Measurements from ENCODE around the gene KRTAP4-1.
"Not testable (repeated sequence)": the region's sequence is repeated elsewhere in the genome, so short reads cannot be mapped to it uniquely, and the experiment has no call there.

The KRTAP4-1 gene

DNA sequence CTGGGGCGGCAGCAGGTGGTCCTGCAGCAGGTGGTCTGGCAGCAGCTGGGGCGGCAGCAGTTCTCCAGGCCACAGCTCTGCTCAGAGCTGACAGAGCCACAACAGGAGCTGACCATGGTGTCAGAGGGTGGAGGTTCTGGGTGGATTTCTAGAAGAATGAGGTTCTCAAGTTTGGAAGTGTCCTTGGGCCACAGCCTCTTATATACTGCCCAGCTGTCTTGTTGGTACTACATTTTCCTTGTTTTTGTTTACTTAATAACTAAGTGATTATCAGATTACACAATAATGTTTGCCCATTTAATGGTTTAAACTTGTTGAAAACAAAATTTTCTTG lies 35.1 kb downstream of the KRTAP4-1 start, which contains the start of gene KRTAP4-5:
KRTAP4-5 (minus strand) TSS at position 174 of the 334 bp plus-strand sequence; CDS start at position 116, 58 bp downstream.
- Mint-ChIP-seq H3K27ac (no peak within 1 kb of the TSS), H3K27me3 (no peaks in the 10 kb centered on the region), H3K4me3 (no peak within 1 kb of the TSS), H3K36me3 (no peaks in the 10 kb centered on the region), H3K9me3 (ENCODE audit: low read depth) (no peaks in the 10 kb centered on the region), H3K4me1 (ENCODE audit: low read depth) (no peaks in the 10 kb centered on the region)

DNA sequence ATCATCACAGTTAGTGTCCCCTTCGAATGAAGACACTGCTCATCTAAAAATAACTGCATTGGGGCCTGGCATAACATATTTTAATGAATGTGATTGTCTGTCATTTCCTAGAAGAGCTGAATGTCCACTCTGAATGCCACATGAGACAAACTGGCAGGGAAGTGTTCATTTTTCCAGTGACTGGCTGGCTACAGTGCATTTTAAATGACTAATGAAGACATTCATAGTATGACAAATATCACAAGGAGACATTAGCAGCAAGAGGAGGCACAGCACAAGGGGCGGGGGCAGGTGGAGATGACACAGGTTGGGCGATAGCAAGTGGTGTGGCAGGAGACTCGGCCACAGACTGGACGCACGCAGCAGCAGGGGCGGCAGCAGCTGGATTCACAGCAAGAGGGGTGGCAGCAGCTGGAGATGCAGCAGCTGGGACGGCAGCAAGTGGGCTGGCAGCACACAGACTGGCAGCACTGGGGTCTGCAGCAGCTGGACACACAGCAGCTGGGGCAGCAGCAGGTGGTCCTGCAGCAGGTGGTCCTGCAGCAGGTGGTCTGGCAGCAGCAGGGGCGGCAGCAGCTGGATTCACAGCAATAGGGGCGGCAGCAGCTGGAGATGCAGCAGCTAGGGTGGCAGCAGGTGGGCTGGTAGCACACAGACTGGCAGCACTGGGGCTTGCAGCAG lies 35.6 kb downstream of the KRTAP4-1 start:
- not testable (repeated sequence) for H3K4me3 Mint-ChIP-seq; H3K27ac Mint-ChIP-seq; H3K36me3 Mint-ChIP-seq; H3K27me3 Mint-ChIP-seq; H3K9me3 Mint-ChIP-seq (ENCODE audit: low read depth); H3K4me1 Mint-ChIP-seq (ENCODE audit: low read depth)

DNA sequence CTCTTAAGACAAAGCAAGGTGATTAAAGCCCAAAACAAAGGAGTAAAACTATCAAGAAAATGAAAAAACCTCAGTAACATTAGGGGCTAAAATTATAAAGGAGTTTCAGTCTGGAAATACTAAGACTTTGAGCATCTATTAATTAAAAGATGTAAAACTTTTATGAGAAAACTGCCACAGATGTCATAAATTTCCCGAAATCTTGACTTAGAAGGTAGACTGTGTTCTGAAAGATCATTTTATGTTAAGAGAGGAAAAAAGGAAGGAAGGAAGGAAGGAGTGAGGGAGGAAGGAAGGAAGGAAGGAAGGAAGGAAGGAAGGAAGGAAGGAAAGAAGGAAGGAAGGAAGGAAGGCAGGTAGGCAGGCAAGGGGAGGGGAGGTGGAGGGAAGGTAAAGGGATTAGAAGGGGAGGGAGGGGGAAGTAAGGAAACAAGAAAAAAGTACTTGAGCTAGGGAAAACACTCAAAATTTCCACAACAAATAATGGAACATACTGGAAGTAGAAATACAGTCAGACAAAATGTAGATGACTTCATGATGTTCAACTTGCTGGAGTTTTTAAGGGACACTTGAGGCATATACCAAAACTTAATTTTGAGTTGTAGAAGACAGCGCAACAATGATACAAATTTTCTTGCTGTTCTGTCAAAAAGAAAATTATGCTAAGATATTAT lies 37.0 kb downstream of the KRTAP4-1 start:
- Mint-ChIP-seq H3K36me3 (peaks cover 7% of the 10 kb centered on the region), H3K9me3 (ENCODE audit: low read depth) (peaks cover 10% of the 10 kb centered on the region), H3K4me1 (ENCODE audit: low read depth) (no peaks in the 10 kb centered on the region), H3K4me3 (no peak overlapping the region), H3K27me3 (no peaks in the 10 kb centered on the region), H3K27ac (no peak overlapping the region)

DNA sequence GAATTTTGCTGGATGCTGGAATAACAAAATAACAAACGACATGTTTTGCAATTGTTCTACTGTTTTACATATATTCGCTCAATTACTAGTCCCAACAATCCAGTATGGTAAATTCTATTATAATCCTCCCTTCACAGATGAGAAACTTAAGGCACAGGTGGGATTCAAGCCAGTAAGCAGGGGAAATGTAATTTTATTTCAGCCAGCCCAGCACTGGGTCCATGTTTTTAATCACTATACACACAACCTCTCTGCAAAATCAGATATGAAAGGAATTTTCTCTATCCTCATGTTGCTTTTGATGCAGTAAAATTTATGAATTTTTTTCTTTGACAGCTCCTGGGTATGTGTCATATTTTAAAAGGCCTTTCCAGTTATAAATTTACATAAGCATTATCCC lies 39.5 kb downstream of the KRTAP4-1 start:
- Mint-ChIP-seq H3K36me3 (peaks cover 16% of the 10 kb centered on the region), H3K4me1 (ENCODE audit: low read depth) (no peaks in the 10 kb centered on the region), H3K27ac (no peak overlapping the region), H3K9me3 (ENCODE audit: low read depth) (peaks cover 21% of the 10 kb centered on the region), H3K27me3 (no peaks in the 10 kb centered on the region), H3K4me3 (no peak overlapping the region)

DNA sequence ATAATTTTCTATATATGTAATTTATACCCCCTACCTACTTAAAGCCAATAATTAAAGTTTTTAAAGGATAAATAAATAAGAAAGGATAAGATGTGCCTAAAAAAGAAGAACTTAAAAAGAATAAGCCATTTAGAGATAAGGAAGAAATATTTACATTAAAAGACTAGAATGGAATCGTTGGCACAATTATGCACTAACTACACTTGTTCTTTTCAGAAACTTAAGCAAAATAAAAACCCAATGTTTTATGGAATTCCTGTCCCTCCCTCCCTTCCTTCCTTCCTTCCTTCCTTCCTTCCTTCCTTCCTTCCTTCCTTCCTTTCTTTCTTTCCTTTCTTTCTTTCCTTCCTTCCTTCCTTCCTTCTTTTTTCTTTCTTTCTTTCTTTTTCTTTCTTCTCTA lies 39.9 kb downstream of the KRTAP4-1 start:
- Mint-ChIP-seq H3K27ac (no peak overlapping the region), H3K27me3 (no peaks in the 10 kb centered on the region), H3K9me3 (ENCODE audit: low read depth) (peaks cover 21% of the 10 kb centered on the region), H3K4me1 (ENCODE audit: low read depth) (no peaks in the 10 kb centered on the region), H3K4me3 (no peak overlapping the region), H3K36me3 (peaks cover 16% of the 10 kb centered on the region)

DNA sequence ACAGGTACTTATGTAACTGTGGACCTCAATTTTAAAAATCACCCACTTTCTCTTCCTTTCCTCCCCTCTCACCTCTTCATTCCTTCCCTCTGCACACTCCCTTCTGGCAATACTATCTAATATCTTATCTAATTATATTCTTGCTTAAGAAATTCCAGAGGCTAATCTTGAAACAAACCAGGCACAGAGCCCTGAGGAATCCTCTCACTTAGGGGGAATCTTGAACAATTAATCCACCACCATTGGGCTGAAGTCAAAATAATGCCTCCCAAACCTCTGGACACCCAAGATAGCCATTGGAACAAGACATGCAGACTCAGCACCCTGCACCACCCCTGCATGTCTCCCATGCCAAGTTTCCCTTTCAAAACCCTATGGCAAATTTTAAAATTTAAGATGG lies 43.4 kb downstream of the KRTAP4-1 start:
- peaks cover 27% of the 10 kb centered on the region for H3K9me3 Mint-ChIP-seq (ENCODE audit: low read depth)
- peaks cover 18% of the 10 kb centered on the region for H3K36me3 Mint-ChIP-seq
- no peaks in the 10 kb centered on the region for H3K4me1 Mint-ChIP-seq (ENCODE audit: low read depth)
- no peak overlapping the region for H3K4me3 Mint-ChIP-seq
- H3K27ac Mint-ChIP-seq = no peak overlapping the region
- no peaks in the 10 kb centered on the region for H3K27me3 Mint-ChIP-seq

DNA sequence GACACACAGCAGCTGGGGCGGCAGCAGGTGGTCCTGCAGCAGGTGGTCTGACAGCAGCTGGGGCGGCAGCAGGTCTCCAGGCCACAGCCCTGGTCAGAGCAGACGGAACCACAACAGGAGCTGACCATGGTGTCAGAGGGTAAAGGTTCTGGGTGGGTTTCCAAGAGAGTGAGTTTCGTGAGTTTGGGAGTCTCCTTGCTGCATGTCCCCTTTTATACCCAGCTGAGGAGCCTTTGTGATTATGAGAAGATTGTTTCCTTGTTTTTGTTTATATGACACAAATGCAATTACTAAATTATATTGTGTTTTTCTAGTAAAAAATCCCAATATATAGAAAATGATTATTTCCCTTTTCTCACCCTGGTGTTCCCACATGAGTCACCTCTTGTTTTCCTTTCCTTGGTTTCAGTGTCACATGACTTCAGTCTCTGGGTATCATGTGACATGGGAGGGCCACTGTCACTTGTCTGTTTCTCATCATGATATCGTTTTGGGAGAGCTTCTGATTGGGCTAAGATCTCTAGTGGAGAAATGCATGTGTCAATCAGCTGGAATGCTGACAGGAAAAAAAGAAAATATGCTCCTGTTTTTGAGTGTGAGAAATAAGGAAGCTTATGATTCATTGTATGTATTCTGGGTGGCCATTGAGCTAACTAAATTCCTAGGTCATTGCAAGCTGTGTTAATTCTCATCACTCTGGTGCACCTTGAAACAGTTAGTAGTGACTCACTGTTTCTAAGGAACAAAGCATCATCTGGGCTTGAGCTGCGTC lies 44.2 kb downstream of the KRTAP4-1 start, which contains the start of gene KRTAP4-6:
KRTAP4-6 (minus strand) TSS at position 185 of the 772 bp plus-strand sequence; CDS start at position 128, 57 bp downstream.
- Mint-ChIP-seq H3K4me3 (no peak within 1 kb of the TSS), H3K36me3 (peaks cover 18% of the 10 kb centered on the region), H3K27ac (no peak within 1 kb of the TSS), H3K4me1 (ENCODE audit: low read depth) (no peaks in the 10 kb centered on the region), H3K27me3 (no peaks in the 10 kb centered on the region), H3K9me3 (ENCODE audit: low read depth) (peaks cover 28% of the 10 kb centered on the region)

DNA sequence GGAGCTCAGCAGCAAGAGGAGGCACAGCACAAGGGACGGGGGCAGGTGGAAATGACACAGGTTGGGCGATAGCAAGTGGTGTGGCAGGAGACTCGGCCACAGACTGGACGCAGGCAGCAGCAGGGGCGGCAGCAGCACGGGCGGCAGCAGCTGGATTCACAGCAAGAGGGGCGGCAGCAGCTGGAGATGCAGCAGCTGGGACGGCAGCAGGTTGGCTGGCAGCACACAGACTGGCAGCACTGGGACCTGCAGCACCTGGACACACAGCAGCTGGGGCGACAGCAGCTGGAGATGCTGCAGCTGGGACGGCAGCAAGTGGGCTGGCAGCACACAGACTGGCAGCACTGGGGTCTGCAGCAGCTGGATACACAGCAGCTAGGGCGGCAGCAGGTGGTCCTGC lies 44.8 kb downstream of the KRTAP4-1 start:
- not testable (repeated sequence) for H3K27me3 Mint-ChIP-seq

More for the DNA sequence above, 44.8 kb downstream of the KRTAP4-1 start:
- not testable (repeated sequence) for H3K27ac Mint-ChIP-seq; H3K4me1 Mint-ChIP-seq (ENCODE audit: low read depth); H3K4me3 Mint-ChIP-seq
- H3K36me3 Mint-ChIP-seq = peaks cover 18% of the 10 kb centered on the region
- peaks cover 28% of the 10 kb centered on the region for H3K9me3 Mint-ChIP-seq (ENCODE audit: low read depth)

Measured in activated naive CD8-positive, alpha-beta T cell (primary cell).